GM12892 (cell line): ENCODE data around the gene BANF2.

ENCODE experiments used
- DNase-seq: peaks from one replicate; pipeline ENCODE4 v3.0.0; 2011; ENCODE audit not compliant: insufficient read length
- FAIRE-seq: peaks from 2 replicates; lab custom pipeline; 2011; peaks lifted over from hg19 to GRCh38; lab: Jason Lieb, UNC
- POLR2A ChIP-seq: IDR thresholded peaks from 2 replicates; pipeline ENCODE4 v1.6.1; 2011; ENCODE audit warnings: low read depth, low read length, control low read depth
- POLR2AphosphoS5 ChIP-seq: IDR thresholded peaks from 2 replicates; pipeline ENCODE4 v1.6.1; 2011; ENCODE audit warnings: low read depth, low read length, control low read depth
- TAF1 ChIP-seq: IDR thresholded peaks from 2 replicates; pipeline ENCODE4 v1.6.1; 2011; ENCODE audit warnings: low read depth, mild to moderate bottlenecking, control low read depth, low read length, borderline replicate concordance

The BANF2 gene

GRCh38 chr20:17667445-17667844, 32.3 kb upstream of the BANF2 start:
- no peak for DNase-seq
- FAIRE-seq = no peak
- TF ChIP-seq TAF1 (no peak), POLR2A (no peak), POLR2AphosphoS5 (no peak)

- no peak for FAIRE-seq
Measured at GRCh38 chr20:17668432-17668831, 31.3 kb upstream of the BANF2 start.

GRCh38 chr20:17669306-17669931, 30.3 kb upstream of the BANF2 start:
- peak; percentile 53 for FAIRE-seq
- TF ChIP-seq POLR2A = no peak
- TF ChIP-seq TAF1 = no peak
- no peak for TF ChIP-seq POLR2AphosphoS5
- no peak for DNase-seq

More at GRCh38 chr20:17668432-17668831, 31.3 kb upstream of the BANF2 start:
- TF ChIP-seq POLR2A (no peak), TAF1 (no peak), POLR2AphosphoS5 (no peak)
- no peak for DNase-seq

- TF ChIP-seq POLR2A (no peak), POLR2AphosphoS5 (no peak), TAF1 (no peak)
- DNase-seq (no peak), FAIRE-seq (no peak)
Measured at GRCh38 chr20:17671011-17671410, 28.8 kb upstream of the BANF2 start.

- TF ChIP-seq POLR2AphosphoS5 (no peak), POLR2A (no peak), TAF1 (no peak)
- DNase-seq = no peak
- FAIRE-seq = no peak
Measured at GRCh38 chr20:17671565-17671964, 28.2 kb upstream of the BANF2 start.

- DNase-seq (no peak), FAIRE-seq (no peak)
- TF ChIP-seq POLR2AphosphoS5 (no peak), POLR2A (no peak), TAF1 (no peak)
Measured at GRCh38 chr20:17673084-17673483, 26.7 kb upstream of the BANF2 start.

GRCh38 chr20:17674722-17675518, 24.8 kb upstream of the BANF2 start:
- TF ChIP-seq TAF1 (no peak), POLR2A (no peak), POLR2AphosphoS5 (0 out of 2 replicates have a peak, but pooled peaks have one; percentile 20)
- no peak for DNase-seq
- FAIRE-seq = no peak

- FAIRE-seq (no peak), DNase-seq (no peak)
- no peak for TF ChIP-seq TAF1
- no peak for TF ChIP-seq POLR2A
- TF ChIP-seq POLR2AphosphoS5 = no peak
Measured at GRCh38 chr20:17675519-17676377, 24.0 kb upstream of the BANF2 start.

- TF ChIP-seq POLR2AphosphoS5 = no peak
- TF ChIP-seq TAF1 = no peak
- TF ChIP-seq POLR2A = no peak
- no peak for FAIRE-seq
- no peak for DNase-seq
Measured at GRCh38 chr20:17676378-17676759, 23.4 kb upstream of the BANF2 start.

- DNase-seq = no peak
- FAIRE-seq = no peak
- TF ChIP-seq TAF1 = no peak
- TF ChIP-seq POLR2A = no peak
- no peak for TF ChIP-seq POLR2AphosphoS5
Measured at GRCh38 chr20:17676942-17677341, 22.8 kb upstream of the BANF2 start.

- no peak for TF ChIP-seq POLR2AphosphoS5
- no peak for TF ChIP-seq TAF1
- TF ChIP-seq POLR2A = no peak
- FAIRE-seq (no peak), DNase-seq (no peak)
Measured at GRCh38 chr20:17678295-17678694, 21.5 kb upstream of the BANF2 start.
